GM12878 (cell line): Measurements from ENCODE around the gene TSC22D3. TPM values are rescaled to one million over a fixed set of nuclear protein-coding genes. Genes with fewer than 3 reads are reported as not detected.

Experiments used
- ATAC-seq: fragments of 200-7000 bp; cut with Tn5 transposase; 3 replicates; pipeline ENCODE4 v1.9.1; 2020; ENCODE audit warnings: mild to moderate bottlenecking, moderate library complexity
- BruUV-seq: library from RNA; stranded (reverse); fragments of 400-500 nt; replicated peaks from 2 replicates; lab custom pipeline; 2021; lab: Mats Ljungman, UMichigan
- CTCF ChIA-PET: fragments of 300-600 bp; sonication (Branson Sonifier 250); formaldehyde crosslinking; extraction: SDS; loops from one replicate; lab custom pipeline; 2021; ENCODE audit warnings: inconsistent platforms; lab: Yijun Ruan, JAX
- POLR2A ChIA-PET: fragments of 350-600 bp; formaldehyde crosslinking; extraction: SDS; loops from one replicate; lab custom pipeline; 2021; ENCODE audit warnings: inconsistent platforms; lab: Charles Lee
- RAD21 ChIA-PET: fragments of 300-600 bp; sonication (Branson Sonifier 250); formaldehyde crosslinking; loops from one replicate; lab custom pipeline; 2023; ENCODE audit warnings: antibody characterized with exemption; ENCODE audit not compliant: unreplicated experiment; lab: Charles Lee
- SMC1A ChIA-PET: fragments of 300-600 bp; sonication (Branson Sonifier 250); formaldehyde crosslinking; loops from one replicate; lab custom pipeline; 2023; ENCODE audit not compliant: unreplicated experiment, uncharacterized antibody; lab: Charles Lee
- DNase-seq: peaks from one replicate; pipeline ENCODE4 v3.0.0-alpha.2; 2011; ENCODE audit warnings: low read depth, low spot score
- FAIRE-seq: peaks from 3 replicates; lab custom pipeline; 2011; peaks lifted over from hg19 to GRCh38; lab: Jason Lieb, UNC
- H2AFZ ChIP-seq: 2 replicates; pipeline ENCODE4 v1.6.0; 2011; ENCODE audit warnings: low read depth, low read length, control low read depth; ENCODE audit not compliant: control insufficient read depth
- H3K27ac ChIP-seq: 2 replicates; pipeline ENCODE4 v1.5.1; 2011; ENCODE audit warnings: control low read depth; ENCODE audit not compliant: control insufficient read depth, insufficient read depth
- H3K27me3 ChIP-seq, 2 experiments: replicated peaks in 1 of 2; 2 replicates each; pipeline versions ENCODE4 v1.6.0 to v1.6.1; 2011; ENCODE audit warnings: low read length in 1 of 2; ENCODE audit not compliant: control insufficient read depth in 2 of 2, insufficient read depth in 2 of 2
- H3K36me3 ChIP-seq, 2 experiments: 2 replicates each; pipeline ENCODE4 v1.5.1; 2011; ENCODE audit warnings: low read length in 1 of 2; ENCODE audit not compliant: control insufficient read depth in 2 of 2, insufficient read depth in 2 of 2
- H3K4me1 ChIP-seq: 2 replicates; pipeline ENCODE4 v1.6.1; 2011; ENCODE audit warnings: mild to moderate bottlenecking, low read length, moderate library complexity, mixed read lengths; ENCODE audit not compliant: control insufficient read depth, insufficient read depth
- H3K4me2 ChIP-seq: 2 replicates; pipeline ENCODE4 v1.6.0; 2011; ENCODE audit warnings: control low read depth; ENCODE audit not compliant: control insufficient read depth, insufficient read depth
- H3K4me3 ChIP-seq: fragments of 200-600 bp; sonication (generic); 2 replicates; pipeline ENCODE4 v1.5.1; 2016
- H3K79me2 ChIP-seq: 2 replicates; pipeline ENCODE4 v1.6.0; 2011; ENCODE audit warnings: low read length; ENCODE audit not compliant: control insufficient read depth, insufficient read depth
- H3K9ac ChIP-seq: 2 replicates; pipeline ENCODE4 v1.8.0; 2011; ENCODE audit warnings: low read length, control low read depth, mixed read lengths; ENCODE audit not compliant: control insufficient read depth, insufficient read depth
- H3K9me3 ChIP-seq: replicated peaks from 3 replicates; pipeline ENCODE4 v1.5.1; 2011; ENCODE audit warnings: mild to moderate bottlenecking, low read length; ENCODE audit not compliant: control insufficient read depth, insufficient read depth
- H4K20me1 ChIP-seq: 2 replicates; pipeline ENCODE4 v1.6.0; 2011; ENCODE audit not compliant: control insufficient read depth, insufficient read depth
- BACH1 ChIP-seq: fragments of 450-650 bp; IDR thresholded peaks from 2 replicates; pipeline ENCODE4 v1.6.1; 2017; ENCODE audit warnings: mild to moderate bottlenecking, borderline replicate concordance
- FOS ChIP-seq: IDR thresholded peaks from 3 replicates; pipeline ENCODE4 v1.6.1; 2011; ENCODE audit warnings: borderline replicate concordance; ENCODE audit not compliant: insufficient read length; ENCODE audit errors: extremely low read depth
- HDAC2 ChIP-seq: fragments of 200-600 bp; sonication (generic); IDR thresholded peaks from 2 replicates; pipeline ENCODE4 v1.6.1; 2017
- HDGF ChIP-seq: fragments of 450-650 bp; IDR thresholded peaks from 2 replicates; pipeline ENCODE4 v1.6.1; 2016; ENCODE audit warnings: antibody characterized with exemption
- IRF4 ChIP-seq: IDR thresholded peaks from 2 replicates; pipeline ENCODE4 v1.6.1; 2011; ENCODE audit warnings: low read depth, low read length
- LARP7 ChIP-seq: fragments of 450-650 bp; IDR thresholded peaks from 2 replicates; pipeline ENCODE4 v1.6.1; 2017; ENCODE audit warnings: mild to moderate bottlenecking
- MTA2 ChIP-seq: fragments of 450-650 bp; IDR thresholded peaks from 2 replicates; pipeline ENCODE4 v1.6.1; 2016; ENCODE audit warnings: low read depth, mild to moderate bottlenecking, moderate library complexity
- MTA3 ChIP-seq: IDR thresholded peaks from 2 replicates; pipeline ENCODE4 v1.6.1; 2012; ENCODE audit warnings: low read length, inconsistent platforms, borderline replicate concordance
- NBN ChIP-seq: fragments of 450-650 bp; IDR thresholded peaks from 2 replicates; pipeline ENCODE4 v1.6.1; 2016
- NR2C2 ChIP-seq: IDR thresholded peaks from 2 replicates; pipeline ENCODE4 v1.6.1; 2011; ENCODE audit warnings: borderline replicate concordance, low read depth; ENCODE audit not compliant: control insufficient read depth, insufficient read length
- PBX3 ChIP-seq: IDR thresholded peaks from 2 replicates; pipeline ENCODE4 v1.6.1; 2011; ENCODE audit warnings: mild to moderate bottlenecking, low read depth, low read length, moderate library complexity; ENCODE audit not compliant: insufficient replicate concordance
- PML ChIP-seq: IDR thresholded peaks from 2 replicates; pipeline ENCODE4 v1.6.1; 2012; ENCODE audit warnings: low read length, inconsistent platforms
- RAD21 ChIP-seq: IDR thresholded peaks from 2 replicates; pipeline ENCODE4 v1.6.1; 2011; ENCODE audit warnings: mild to moderate bottlenecking, low read depth, low read length, moderate library complexity; ENCODE audit not compliant: insufficient read depth
- RB1 ChIP-seq: fragments of 450-650 bp; formaldehyde crosslinking; IDR thresholded peaks from 2 replicates; pipeline ENCODE4 v1.6.1; 2017; ENCODE audit warnings: mild to moderate bottlenecking, borderline replicate concordance
- RBBP5 ChIP-seq: fragments of 200-600 bp; sonication (generic); conservative IDR thresholded peaks from 2 replicates; pipeline ENCODE4 v1.6.1; 2016
- RELA ChIP-seq: fragments of 450-650 bp; IDR thresholded peaks from 2 replicates; pipeline ENCODE4 v1.8.0; 2014; ENCODE audit warnings: borderline replicate concordance; ENCODE audit not compliant: partially characterized antibody
- SMARCA5 ChIP-seq: fragments of 450-650 bp; IDR thresholded peaks from 2 replicates; pipeline ENCODE4 v1.6.1; 2017; ENCODE audit warnings: mild to moderate bottlenecking
- SMC3 ChIP-seq: IDR thresholded peaks from 2 replicates; pipeline ENCODE4 v1.6.1; 2011; ENCODE audit warnings: low read length, improper control_type of control experiment, borderline replicate concordance
- ZBED1 ChIP-seq: IDR thresholded peaks from 2 replicates; pipeline ENCODE4 v1.6.1; 2016; ENCODE audit warnings: borderline replicate concordance
- ZBTB33 ChIP-seq: fragments of 450-650 bp; IDR thresholded peaks from 2 replicates; pipeline ENCODE4 v1.6.1; 2017; ENCODE audit warnings: mild to moderate bottlenecking
- ZSCAN29 ChIP-seq: fragments of 450-650 bp; IDR thresholded peaks from 2 replicates; pipeline ENCODE4 v1.6.1; 2017; ENCODE audit warnings: mild to moderate bottlenecking, moderate library complexity
- ZZZ3 ChIP-seq: IDR thresholded peaks from 2 replicates; pipeline ENCODE4 v1.6.1; 2011; ENCODE audit warnings: low read depth; ENCODE audit not compliant: control insufficient read depth, insufficient read length
- WGBS: methylation state at CpG from one replicate; pipeline ENCODE4 v1.1.6; 2016; ENCODE audit warnings: low lambda C conversion rate; ENCODE audit not compliant: insufficient replicate concordance, insufficient coverage; ENCODE audit errors: missing lambda C conversion rate; 5-methylcytosine and 5-hydroxymethylcytosine counted together
- in situ Hi-C: fragments of 300-500 bp; cut with MboI; formaldehyde crosslinking; loops from 9 replicates; pipeline ENCODE4 v1.14.3; 2018; ENCODE audit warnings: mixed read lengths
- intact Hi-C: fragments of 100-400 bp; cut with micrococcal nuclease; formaldehyde crosslinking; loops from one replicate; pipeline ENCODE4 v1.14.2; 2022; ENCODE audit not compliant: unreplicated experiment
- polyA plus RNA-seq, 11 experiments: library from polyadenylated mRNA; depleted of rRNA in 4 of 11; unstranded in 6 of 11; stranded (reverse) in 5 of 11; fragments of >200 nt; fragmentation: Nextera tagmentation in 4 of 11; fragmentation: Illumina TruSeq in 1 of 11; extraction: Ambion mirVana in 4 of 11; extraction: Trizol in 1 of 11; gene quantifications; 1 replicate in 1 of 11; 2 replicates in 10 of 11; pipeline versions ENCODE4 v1.2.1 to v1.2.3, GENCODE V29; 2011 to 2016; ENCODE audit warnings: inconsistent platforms in 2 of 11, missing spikeins in 2 of 11, low read depth in 1 of 11
- total RNA-seq, 4 experiments: library from RNA; depleted of rRNA in 3 of 4; stranded (reverse); fragments of >200 nt in 3 of 4; fragmentation: Illumina TruSeq in 1 of 4; extraction: Trizol in 1 of 4; gene quantifications; 2 replicates each; pipeline versions ENCODE4 v1.2.1 to v1.2.3, GENCODE V29; 2013 to 2021

The TSC22D3 gene
- total and polyA plus RNA-seq, 10 of the 15 experiments (the other 5 are each of a cell fraction or from before 2014, with no cell fraction given): 4.6 to 122 (median 16.1) TPM

- TF ChIP-seq ZZZ3 (no peak), ZBTB33 (no peak), ZSCAN29 (no peak), IRF4 (no peak), NBN (no peak), PML (no peak), NR2C2 (no peak), FOS (no peak), RAD21 (no peak), MTA3 (no peak)
These were observed 7.5 kb downstream of the TSC22D3 start (continued) for GRCh38 chrX:107768051-107768450.

GRCh38 chrX:107766470-107767150 lies 9.0 kb downstream of the TSC22D3 start:
- Histone ChIP-seq H2AFZ (no peak overlapping the region), H3K36me3 (no peaks in the 10 kb centered on the region), H3K4me2 (no peak overlapping the region), H4K20me1 (no peaks in the 10 kb centered on the region; the same call in 1 of the 2 replicates), H3K4me3 (no peak overlapping the region), H3K79me2 (no peaks in the 10 kb centered on the region), H3K9ac (no peak overlapping the region), H3K27ac (no peak overlapping the region), H3K27me3 (no peaks in the 10 kb centered on the region), H3K9me3 (no peaks in the 10 kb centered on the region), H3K4me1 (no peaks in the 10 kb centered on the region)
- SMC1A ChIA-PET: interaction anchor here (0.8 to 3.1 kb wide), 9 partner anchors 8 to 97 kb away, joined by 3 to 20 read pairs (median 3); partner anchors contain the start of genes NCBP2L and TSC22D3
- in situ Hi-C loops: no loop called here
- no TSS peak for BruUV-seq
- ATAC-seq: peak; percentile 73
- RAD21 ChIA-PET: interaction anchor here (1.1 to 2.5 kb wide), 6 partner anchors 9 to 93 kb away, joined by 3 to 19 read pairs (median 5); partner anchors contain the start of genes NCBP2L and TSC22D3
- WGBS: 45% methylated on average over 8 of the region's 8 CpGs
- POLR2A ChIA-PET: interaction anchor here (1.3 to 1.7 kb wide), 3 partner anchors 8 to 55 kb away, joined by 3 to 5 read pairs (median 4); partner anchors contain the start of gene TSC22D3
- no peak for DNase-seq
- intact Hi-C loops: no loop called here
- CTCF ChIA-PET: interaction anchor here (1.1 to 2.8 kb wide), 7 partner anchors 11 to 109 kb away, joined by 3 to 14 read pairs (median 3); partner anchors contain the start of gene NCBP2L
- no peak for FAIRE-seq
- TF ChIP-seq HDGF (no peak), RELA (no peak), BACH1 (no peak), ZBED1 (no peak), MTA2 (no peak), RBBP5 (no peak), SMC3 (no peak), SMARCA5 (no peak), LARP7 (no peak), HDAC2 (no peak), RB1 (no peak), PBX3 (no peak)
